Gastroesophageal sphincter (tissue), 4 donors: ENCODE results near the gene RFLNA. TPM values are rescaled to one million over a fixed set of nuclear protein-coding genes. Genes with fewer than 3 reads are reported as not detected.

Experiments
- ATAC-seq: fragments of 150-250 bp; one replicate; pipeline ENCODE4 v1.9.1; 2016; ENCODE audit warnings: mild to moderate bottlenecking, moderate library complexity
- H3K27ac ChIP-seq, 4 donors: fragments of 200-600 bp; sonication (generic) in 3 of 4; 1 replicate in 3 of 4; 2 replicates in 1 of 4; pipeline ENCODE4 v1.5.1; 2016 to 2019
- H3K27me3 ChIP-seq: fragments of 200-600 bp; sonication (generic); one replicate; pipeline ENCODE4 v1.5.1; 2019
- H3K36me3 ChIP-seq, 2 donors: fragments of 200-600 bp; sonication (generic); one replicate each; pipeline ENCODE4 v1.5.1; 2019; ENCODE audit warnings: control low read depth in 1 of 2
- H3K4me1 ChIP-seq, 3 donors: fragments of 200-600 bp; sonication (generic); 1 replicate in 2 of 3; 2 replicates in 1 of 3; pipeline ENCODE4 v1.5.1; 2016 to 2019; ENCODE audit warnings: control low read depth in 2 of 3
- H3K4me3 ChIP-seq, 2 donors: fragments of 200-600 bp; sonication (generic); one replicate each; pipeline ENCODE4 v1.5.1; 2019; ENCODE audit warnings: mild to moderate bottlenecking in 1 of 2, moderate library complexity in 1 of 2
- H3K9me3 ChIP-seq, 3 donors: fragments of 200-600 bp; sonication (generic); one replicate each; pipeline ENCODE4 v1.5.1; 2017 to 2019; ENCODE audit warnings: control low read depth in 2 of 3
- CTCF ChIP-seq, 4 experiments: fragments of 200-600 bp in 2 of 4; fragments of 450-650 bp in 2 of 4; sonication (generic) in 1 of 4; IDR thresholded peaks; one replicate each; pipeline ENCODE4 v1.5.1; 2017 to 2019; ENCODE audit warnings: antibody characterized with exemption in 4 of 4, mild to moderate bottlenecking in 2 of 4, moderate library complexity in 2 of 4
- EP300 ChIP-seq: sonication (generic); formaldehyde crosslinking; IDR thresholded peaks from one replicate; pipeline ENCODE4 v1.6.1; 2017; ENCODE audit warnings: antibody characterized with exemption, mild to moderate bottlenecking
- POLR2A ChIP-seq, 2 donors: fragments of 450-650 bp; IDR thresholded peaks; one replicate each; pipeline ENCODE4 v1.6.1; 2017; ENCODE audit warnings: antibody characterized with exemption in 2 of 2, mild to moderate bottlenecking in 2 of 2, moderate library complexity in 1 of 2
- POLR2AphosphoS5 ChIP-seq: sonication (generic); formaldehyde crosslinking; IDR thresholded peaks from one replicate; pipeline ENCODE4 v1.6.1; 2017; ENCODE audit warnings: antibody characterized with exemption
- WGBS, 2 donors: methylation state at CpG; one replicate each; pipeline ENCODE4 v1.1.5; 2018; ENCODE audit warnings: low coverage in 1 of 2; 5-methylcytosine and 5-hydroxymethylcytosine counted together
- total RNA-seq, 4 donors: library from RNA; depleted of rRNA; stranded (reverse); fragments of >200 nt; gene quantifications; one replicate each; pipeline ENCODE4 v1.1.0, GENCODE V29; 2016

RFLNA gene
- total RNA-seq, 4 donors from 2014 or later: 0.39 to 1.2 (median 0.54) TPM; not detected in 1

GRCh38 chr12:124286971-124287370 is 7.9 kb upstream of the RFLNA start:
- Histone ChIP-seq H3K4me1 (peaks cover 0 to 18% (median 9%) of the 10 kb centered on the region in 3 donors), H3K4me3 (no peak overlapping the region), H3K36me3 (no peaks in the 10 kb centered on the region), H3K9me3 (peaks cover 0 to 19% (median 0%) of the 10 kb centered on the region in 3 donors), H3K27ac (no peak overlapping the region), H3K27me3 (no peaks in the 10 kb centered on the region)
- 50 to 86% methylated on average over 1 to 7 of the region's 7 CpGs for WGBS, 2 donors
- TF ChIP-seq EP300: no peak
- no peak for TF ChIP-seq CTCF (IDR thresholded peaks at IDR 0.05)
- TF ChIP-seq POLR2A (IDR thresholded peaks at IDR 0.05): no peak
- TF ChIP-seq POLR2AphosphoS5: no peak
- ATAC-seq: no peak

GRCh38 chr12:124289634-124290600 is 5.0 kb upstream of the RFLNA start:
- Histone ChIP-seq H3K36me3 (no peaks in the 10 kb centered on the region), H3K4me3 (peak overlapping the region in 1 of 2 donors; percentile 31), H3K27me3 (no peaks in the 10 kb centered on the region), H3K4me1 (peaks cover 0 to 29% (median 12%) of the 10 kb centered on the region in 3 donors), H3K9me3 (peaks cover 0 to 10% (median 0%) of the 10 kb centered on the region in 3 donors), H3K27ac (peak overlapping the region in 3 of 4 donors; percentile 30 to 70 (median 43))
- ATAC-seq: peak; percentile 58
- TF ChIP-seq POLR2A (IDR thresholded peaks at IDR 0.05) (no peak), CTCF (IDR thresholded peaks at IDR 0.05) (no peak), EP300 (no peak), POLR2AphosphoS5 (no peak)
- 53 to 69% methylated on average over 12 to 14 of the region's 21 CpGs for WGBS, 2 donors

- Histone ChIP-seq H3K4me1 (peaks cover 2 to 46% (median 19%) of the 10 kb centered on the region in 3 donors), H3K27ac (no peak overlapping the region), H3K36me3 (no peaks in the 10 kb centered on the region), H3K4me3 (no peak overlapping the region), H3K9me3 (peaks cover 0 to 7% (median 0%) of the 10 kb centered on the region in 3 donors), H3K27me3 (peaks cover 14% of the 10 kb centered on the region)
- no peak for TF ChIP-seq POLR2A (IDR thresholded peaks at IDR 0.05)
- no peak for TF ChIP-seq POLR2AphosphoS5
- no peak for TF ChIP-seq EP300
- TF ChIP-seq CTCF (IDR thresholded peaks at IDR 0.05): no peak
- ATAC-seq: no peak
- 60 to 75% methylated on average over 1 to 2 of the region's 6 CpGs for WGBS, 2 donors
Observed at GRCh38 chr12:124292385-124292784, 2.5 kb upstream of the RFLNA start.

GRCh38 chr12:124293286-124294003 is 1.4 kb upstream of the RFLNA start:
- Histone ChIP-seq H3K4me3 (no peak overlapping the region), H3K27ac (no peak overlapping the region), H3K36me3 (no peaks in the 10 kb centered on the region), H3K27me3 (peaks cover 24% of the 10 kb centered on the region), H3K4me1 (peaks cover 2 to 46% (median 19%) of the 10 kb centered on the region in 3 donors), H3K9me3 (no peaks in the 10 kb centered on the region)
- 83 to 96% methylated on average over 9 to 10 of the region's 12 CpGs for WGBS, 2 donors
- no peak for ATAC-seq
- TF ChIP-seq EP300 (no peak), POLR2AphosphoS5 (no peak), CTCF (IDR thresholded peaks at IDR 0.05) (no peak), POLR2A (IDR thresholded peaks at IDR 0.05) (no peak)
